Activated naive CD8-positive, alpha-beta T cell treated with anti-CD3 and anti-CD28 coated beads for 36 hours (primary cell): Measurements from ENCODE around the gene ELFN1. TPM values are rescaled to one million over a fixed set of nuclear protein-coding genes. Genes with fewer than 3 reads are reported as not detected.
"Not testable (repeated sequence)": the region's sequence is repeated elsewhere in the genome, so short reads cannot be mapped to it uniquely, and the experiment has no call there.

Experiments used
- DNase-seq: peaks from one replicate; pipeline ENCODE4 v3.0.0; 2021
- H3K27ac Mint-ChIP-seq: one replicate; pipeline ENCODE4 v1.8.0; 2022; ENCODE audit warnings: mild to moderate bottlenecking, moderate library complexity, mixed read lengths
- H3K27me3 Mint-ChIP-seq: one replicate; pipeline ENCODE4 v1.8.0; 2022; ENCODE audit warnings: mild to moderate bottlenecking, mixed read lengths
- H3K36me3 Mint-ChIP-seq: one replicate; pipeline ENCODE4 v1.8.0; 2021; ENCODE audit warnings: mild to moderate bottlenecking, mixed read lengths
- H3K4me1 Mint-ChIP-seq: one replicate; pipeline ENCODE4 v1.8.0; 2021; ENCODE audit warnings: mixed read lengths
- H3K4me3 Mint-ChIP-seq: one replicate; pipeline ENCODE4 v1.8.0; 2022; ENCODE audit warnings: mild to moderate bottlenecking, moderate library complexity, mixed read lengths
- H3K9me3 Mint-ChIP-seq: one replicate; pipeline ENCODE4 v1.8.0; 2022; ENCODE audit warnings: mixed read lengths
- total RNA-seq, 2 experiments: library from RNA; stranded (reverse); gene quantifications; one replicate each; pipeline ENCODE4 v1.2.3, GENCODE V29; 2021

ELFN1 gene
- total RNA-seq, 2 experiments from 2014 or later: 0.14 to 0.19 TPM

DNA sequence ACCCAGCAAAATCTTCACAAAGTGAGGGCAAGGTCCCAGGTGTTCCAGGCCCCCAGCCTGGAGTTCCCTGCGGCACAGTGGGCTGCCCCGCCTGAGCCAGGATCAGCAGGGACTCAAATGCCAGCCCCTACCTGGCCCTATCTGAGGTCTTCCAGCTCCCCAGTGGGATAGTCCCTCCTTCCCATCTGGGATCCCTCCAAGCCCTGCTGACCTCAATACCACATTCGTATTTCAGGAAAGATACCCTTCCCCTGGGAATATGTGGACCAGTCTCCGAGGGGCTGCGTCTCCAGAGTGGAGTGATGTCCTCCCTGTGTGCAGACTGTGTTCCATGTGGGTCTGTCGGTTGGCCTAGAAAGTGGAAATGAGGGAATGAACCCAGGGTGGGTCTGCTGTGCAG, 40.9 kb downstream of the ELFN1 start:
- no peaks in the 10 kb centered on the region for H3K27me3 Mint-ChIP-seq
- no peaks in the 10 kb centered on the region for H3K4me1 Mint-ChIP-seq
- H3K36me3 Mint-ChIP-seq: no peaks in the 10 kb centered on the region
- no peak overlapping the region for H3K4me3 Mint-ChIP-seq
- no peak for DNase-seq
- H3K9me3 Mint-ChIP-seq: peaks cover 12% of the 10 kb centered on the region
- H3K27ac Mint-ChIP-seq: no peak overlapping the region

DNA sequence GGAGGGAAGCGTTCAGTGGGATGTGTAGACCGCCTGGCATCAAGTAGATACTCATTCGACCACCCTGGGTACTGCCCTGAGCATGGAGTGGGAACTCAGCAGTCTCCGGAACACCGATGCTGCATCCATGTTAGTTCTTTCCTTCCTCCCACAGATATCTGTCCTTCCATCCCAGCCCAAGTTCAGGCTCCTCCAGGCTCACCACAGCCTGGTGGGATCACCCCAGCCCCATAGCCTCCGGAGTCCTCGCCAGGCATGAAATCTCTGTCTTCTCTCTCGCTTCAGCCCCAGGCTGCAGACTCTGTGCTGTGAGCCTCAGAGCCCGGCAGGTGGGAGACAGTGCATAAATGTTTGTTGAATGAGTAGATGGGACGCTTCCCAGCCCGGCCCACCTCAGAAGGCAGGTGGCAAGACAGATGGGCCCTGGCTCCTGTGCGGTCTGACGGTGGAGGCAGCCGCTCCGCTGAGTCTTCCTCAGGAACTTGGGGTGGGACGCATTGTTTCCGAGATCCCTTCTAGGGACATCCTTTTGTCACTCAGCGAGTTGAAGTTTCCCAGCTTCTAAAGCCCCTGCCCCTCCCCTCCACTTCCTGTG, 42.9 kb downstream of the ELFN1 start:
- H3K4me1 Mint-ChIP-seq: no peaks in the 10 kb centered on the region
- H3K27me3 Mint-ChIP-seq: no peaks in the 10 kb centered on the region
- no peaks in the 10 kb centered on the region for H3K36me3 Mint-ChIP-seq
- peaks cover 12% of the 10 kb centered on the region for H3K9me3 Mint-ChIP-seq
- no peak for DNase-seq
- no peak overlapping the region for H3K27ac Mint-ChIP-seq
- H3K4me3 Mint-ChIP-seq: no peak overlapping the region

DNA sequence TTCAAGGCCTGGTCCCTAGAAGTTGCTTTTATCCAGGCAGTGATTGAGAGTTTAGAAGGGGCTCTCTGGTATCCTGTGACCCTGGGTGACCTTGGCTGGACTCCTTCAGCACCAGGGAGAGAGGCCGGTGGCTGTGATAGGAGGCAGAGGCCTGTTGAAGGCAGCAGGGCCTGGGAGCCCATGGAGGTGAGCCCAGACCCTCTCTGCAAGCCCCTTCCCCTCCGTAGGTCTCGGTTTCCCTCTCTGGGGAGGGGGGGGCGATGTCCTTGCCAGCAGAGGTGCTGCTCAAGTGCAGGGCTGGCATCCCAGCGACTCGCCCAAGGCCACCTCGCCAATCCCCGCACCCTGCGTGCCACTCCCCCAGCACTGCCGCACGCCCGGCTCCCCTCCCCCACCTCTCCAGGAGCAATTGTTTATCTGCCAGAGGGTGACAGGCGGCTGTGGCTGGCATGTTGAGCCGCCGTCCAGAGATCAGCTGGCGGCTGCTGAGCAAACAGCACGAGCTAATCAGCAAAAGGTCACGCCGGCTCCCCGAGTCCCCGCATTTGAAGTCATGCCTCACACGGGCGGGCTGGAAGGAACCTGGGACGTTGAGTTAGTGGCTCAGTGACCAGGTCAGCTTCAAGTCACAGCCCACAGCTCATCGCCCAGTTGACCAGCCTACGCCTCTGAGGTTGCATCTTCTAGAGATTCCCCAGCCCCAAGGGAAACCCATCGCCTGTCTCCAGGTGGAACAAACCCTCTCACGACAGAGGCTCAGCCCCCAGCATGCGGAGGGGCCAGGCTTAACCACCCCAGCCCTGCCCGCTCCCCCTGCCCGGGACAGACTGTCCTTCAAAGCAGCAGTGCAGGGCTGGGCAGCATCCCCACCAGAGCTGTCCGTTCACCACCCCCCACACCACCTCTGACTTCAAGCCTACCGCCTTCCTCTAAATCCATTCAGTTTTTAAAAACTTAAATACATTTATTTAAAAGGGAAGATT, 43.7 kb downstream of the ELFN1 start:
- Mint-ChIP-seq H3K9me3 (peaks cover 12% of the 10 kb centered on the region), H3K27ac (no peak overlapping the region), H3K27me3 (no peaks in the 10 kb centered on the region), H3K4me3 (no peak overlapping the region), H3K36me3 (no peaks in the 10 kb centered on the region), H3K4me1 (no peaks in the 10 kb centered on the region)
- DNase-seq: no peak

DNA sequence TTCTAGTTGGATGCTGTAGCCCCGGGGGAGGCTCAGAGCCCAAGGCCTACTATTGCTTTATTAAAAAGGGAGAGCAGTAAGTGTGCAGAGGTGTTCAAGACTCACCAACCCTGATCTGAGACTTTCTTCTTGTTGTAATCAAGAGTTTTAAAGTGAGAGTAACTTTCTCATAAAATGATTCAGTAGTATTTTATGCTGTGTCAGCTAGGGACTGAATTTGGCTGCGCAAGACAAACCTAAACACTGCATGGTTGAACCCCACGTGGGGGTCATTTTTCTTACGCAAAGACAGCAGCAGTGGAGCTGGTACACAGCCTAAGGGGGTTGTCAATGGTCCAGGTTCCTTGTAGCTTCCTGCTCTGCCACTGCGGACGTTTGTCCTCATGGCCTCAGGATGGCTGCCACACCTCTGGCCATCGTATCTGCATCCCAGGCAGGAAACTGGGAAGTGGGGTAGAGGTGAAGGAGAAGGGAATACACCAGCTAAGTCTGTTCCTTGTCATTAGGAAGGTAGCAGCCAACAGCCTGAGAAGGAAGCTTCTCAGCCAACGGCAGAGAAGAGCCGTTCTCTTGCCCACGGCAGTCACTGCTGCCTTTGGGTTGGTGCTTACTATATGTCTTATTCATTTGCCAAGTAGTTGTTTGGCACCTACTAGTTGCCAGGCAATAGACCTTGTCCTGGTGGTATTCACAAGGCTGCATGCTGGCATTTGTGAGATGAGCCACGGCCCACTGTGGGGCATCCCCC, 44.7 kb downstream of the ELFN1 start:
- DNase-seq: no peak
- Mint-ChIP-seq H3K27me3 (no peaks in the 10 kb centered on the region), H3K9me3 (peaks cover 5% of the 10 kb centered on the region), H3K4me3 (no peak overlapping the region), H3K27ac (no peak overlapping the region), H3K4me1 (no peaks in the 10 kb centered on the region), H3K36me3 (no peaks in the 10 kb centered on the region)

DNA sequence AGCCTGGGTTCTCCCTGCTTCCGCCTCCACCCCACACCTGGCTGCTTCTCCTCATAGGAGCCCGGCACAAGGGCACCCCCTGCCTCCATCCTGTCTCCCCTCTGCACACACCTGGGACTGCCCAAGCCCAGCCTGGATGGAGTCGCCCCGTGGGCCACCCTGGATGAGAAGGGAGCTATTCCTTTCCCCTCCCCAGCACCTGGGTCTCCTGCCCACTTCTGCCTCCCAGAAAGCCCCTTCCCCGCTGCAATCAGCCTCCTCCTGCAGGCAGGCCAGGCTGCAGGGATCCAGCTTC, 45.2 kb downstream of the ELFN1 start:
- H3K9me3 Mint-ChIP-seq: no peaks in the 10 kb centered on the region
- H3K27me3 Mint-ChIP-seq: no peaks in the 10 kb centered on the region
- H3K4me1 Mint-ChIP-seq: no peaks in the 10 kb centered on the region
- DNase-seq: no peak
- H3K4me3 Mint-ChIP-seq: no peak overlapping the region
- H3K27ac Mint-ChIP-seq: no peak overlapping the region
- no peaks in the 10 kb centered on the region for H3K36me3 Mint-ChIP-seq

DNA sequence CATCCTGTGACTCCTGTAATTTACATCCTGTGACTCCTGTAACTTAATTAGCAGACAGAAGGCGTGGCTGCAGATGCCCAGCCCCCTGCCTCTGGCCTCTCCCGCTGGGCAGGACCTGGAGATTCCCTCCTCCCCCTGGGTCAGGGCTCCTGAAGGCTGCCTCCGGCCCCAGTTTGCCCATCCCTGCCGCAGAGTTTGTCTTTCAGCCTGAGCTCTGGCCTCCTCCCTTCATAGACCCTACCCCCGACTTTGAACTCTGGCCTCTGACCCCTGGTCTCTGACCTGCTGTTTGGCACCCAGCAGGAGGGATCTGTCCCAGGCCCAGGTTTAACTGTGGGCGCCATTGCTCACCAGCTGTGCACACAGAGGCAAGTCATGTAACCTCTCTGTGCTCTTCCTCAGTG, 45.6 kb downstream of the ELFN1 start:
- Mint-ChIP-seq H3K4me1 (no peaks in the 10 kb centered on the region), H3K27ac (no peak overlapping the region), H3K36me3 (no peaks in the 10 kb centered on the region)

DNA sequence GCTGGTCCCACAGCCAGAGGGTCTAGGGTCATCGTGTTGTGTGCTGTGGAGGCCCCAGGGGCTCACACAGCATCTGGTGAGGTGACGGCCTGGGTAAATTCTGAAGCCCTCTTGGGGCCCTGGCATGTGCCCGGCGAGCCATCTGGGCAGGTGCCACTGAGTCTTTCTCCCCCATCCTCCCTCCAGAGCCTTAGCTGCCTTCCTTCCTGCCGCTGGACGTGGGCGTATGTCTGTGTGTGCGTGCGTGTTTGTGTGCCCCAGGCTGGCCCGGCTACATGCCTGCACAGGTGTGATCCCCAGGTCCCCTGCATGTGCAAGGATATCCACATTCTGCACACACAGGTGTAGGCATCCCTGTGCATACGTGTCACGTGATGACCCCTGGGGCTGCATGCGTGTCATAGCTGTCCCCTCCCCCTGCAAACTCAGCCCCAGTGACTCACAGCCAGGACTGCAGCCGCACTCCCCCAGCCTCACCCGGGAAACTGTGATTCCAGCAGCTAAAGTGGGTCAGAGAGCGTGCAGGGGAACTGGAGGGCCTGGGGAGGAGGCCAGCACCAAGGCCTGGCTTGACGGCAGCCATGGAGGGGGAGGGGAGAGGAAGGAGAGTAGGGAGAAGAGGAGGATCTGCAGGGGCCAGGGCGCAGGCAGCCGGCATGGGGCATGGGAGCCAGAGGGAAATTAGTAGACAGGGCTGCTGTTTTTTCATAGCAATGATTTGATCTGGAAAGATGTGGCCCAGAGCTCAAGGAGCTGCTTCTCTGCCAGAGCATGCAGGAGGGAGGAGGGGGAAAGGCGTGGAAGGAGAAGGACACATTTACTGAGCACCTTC, 46.4 kb downstream of the ELFN1 start:
- Mint-ChIP-seq H3K9me3 (no peaks in the 10 kb centered on the region), H3K27me3 (no peaks in the 10 kb centered on the region), H3K4me1 (no peaks in the 10 kb centered on the region), H3K27ac (no peak overlapping the region), H3K4me3 (no peak overlapping the region), H3K36me3 (no peaks in the 10 kb centered on the region)
- no peak for DNase-seq

More for the DNA sequence above, 45.6 kb downstream of the ELFN1 start:
- H3K27me3 Mint-ChIP-seq: no peaks in the 10 kb centered on the region
- no peaks in the 10 kb centered on the region for H3K9me3 Mint-ChIP-seq
- H3K4me3 Mint-ChIP-seq: no peak overlapping the region
- DNase-seq: no peak

DNA sequence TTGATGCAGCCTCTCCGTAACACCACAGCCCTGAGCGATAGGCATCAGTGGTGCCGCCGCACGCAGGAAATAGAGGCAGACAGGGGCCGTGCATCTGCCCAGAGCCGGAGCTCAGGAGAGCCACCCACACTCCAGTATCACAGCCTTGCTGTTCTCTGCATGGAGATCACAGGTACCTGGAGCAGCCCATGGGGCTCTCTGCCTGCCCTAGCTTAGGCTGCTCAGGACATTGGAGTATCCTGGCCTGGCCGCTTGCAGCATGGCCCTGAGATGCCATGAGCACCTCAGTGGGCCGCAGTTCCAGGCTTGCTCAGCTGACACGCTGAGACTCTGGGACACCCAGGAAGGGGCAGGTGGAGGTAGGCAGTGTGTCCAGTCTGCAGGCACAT, 47.0 kb downstream of the ELFN1 start:
- H3K27me3 Mint-ChIP-seq: no peaks in the 10 kb centered on the region
- H3K9me3 Mint-ChIP-seq: no peaks in the 10 kb centered on the region
- no peak overlapping the region for H3K4me3 Mint-ChIP-seq
- H3K4me1 Mint-ChIP-seq: no peaks in the 10 kb centered on the region
- H3K36me3 Mint-ChIP-seq: no peaks in the 10 kb centered on the region
- no peak for DNase-seq
- H3K27ac Mint-ChIP-seq: no peak overlapping the region

DNA sequence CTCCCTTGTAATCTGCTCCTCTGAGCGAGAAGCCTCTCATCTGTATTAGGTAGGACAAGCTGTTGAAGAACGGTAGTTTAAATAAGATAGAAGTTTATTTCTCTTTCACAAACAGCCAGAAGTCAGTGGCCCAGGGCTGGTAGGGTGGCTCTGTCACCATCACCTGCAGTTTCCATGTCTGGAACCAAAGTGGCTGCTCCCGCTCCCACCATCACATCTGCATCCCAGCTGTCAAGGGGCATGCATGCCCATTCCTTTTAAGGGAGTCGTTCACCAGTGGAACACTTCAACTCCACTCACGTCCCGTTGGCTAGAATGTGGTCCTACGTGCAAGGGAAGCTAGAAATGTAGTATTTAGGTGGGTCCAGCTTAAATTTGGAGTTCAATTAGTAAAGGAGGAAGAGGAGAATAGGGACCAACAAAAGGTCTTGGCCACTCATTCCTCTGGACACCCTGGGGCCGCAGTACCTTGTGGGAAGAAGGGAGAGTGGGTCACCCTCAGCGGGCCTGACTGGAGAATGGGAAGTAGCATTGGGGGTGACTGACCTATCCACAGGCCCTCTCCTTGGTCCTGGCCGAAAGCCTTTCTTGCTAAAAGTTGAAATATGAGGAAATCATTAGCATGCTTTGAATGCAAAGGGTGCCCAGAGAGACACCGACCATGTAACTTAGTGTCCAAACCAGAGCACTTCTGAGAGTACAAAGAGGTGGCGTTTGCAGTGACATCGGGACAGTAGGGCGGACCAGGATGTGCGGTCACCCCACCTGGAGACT, 48.0 kb downstream of the ELFN1 start:
- Mint-ChIP-seq H3K4me1 (no peaks in the 10 kb centered on the region), H3K27ac (no peak overlapping the region), H3K4me3 (no peak overlapping the region), H3K36me3 (no peaks in the 10 kb centered on the region), H3K9me3 (no peaks in the 10 kb centered on the region), H3K27me3 (no peaks in the 10 kb centered on the region)
- no peak for DNase-seq

DNA sequence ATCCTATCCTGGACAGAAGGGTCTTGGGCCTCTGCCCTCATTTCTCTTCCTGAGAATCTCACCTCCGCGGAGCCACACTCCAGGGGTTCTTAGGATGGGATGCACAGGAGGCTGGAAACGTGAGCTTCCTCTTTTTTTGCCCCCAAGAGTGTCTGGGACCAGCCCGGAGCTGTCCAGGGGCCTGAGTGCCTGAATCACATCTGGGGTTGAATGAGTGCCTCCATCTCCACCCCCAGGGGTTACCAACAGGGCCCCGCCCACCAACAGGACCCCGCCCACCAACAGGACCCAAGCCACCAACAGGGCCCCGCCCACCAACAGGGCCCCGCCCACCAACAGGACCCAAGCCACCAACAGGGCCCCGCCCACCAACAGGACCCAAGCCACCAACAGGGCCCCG, 48.8 kb downstream of the ELFN1 start:
- not testable (repeated sequence) for H3K27ac Mint-ChIP-seq, H3K36me3 Mint-ChIP-seq, DNase-seq, H3K9me3 Mint-ChIP-seq, H3K4me3 Mint-ChIP-seq, H3K27me3 Mint-ChIP-seq, H3K4me1 Mint-ChIP-seq

DNA sequence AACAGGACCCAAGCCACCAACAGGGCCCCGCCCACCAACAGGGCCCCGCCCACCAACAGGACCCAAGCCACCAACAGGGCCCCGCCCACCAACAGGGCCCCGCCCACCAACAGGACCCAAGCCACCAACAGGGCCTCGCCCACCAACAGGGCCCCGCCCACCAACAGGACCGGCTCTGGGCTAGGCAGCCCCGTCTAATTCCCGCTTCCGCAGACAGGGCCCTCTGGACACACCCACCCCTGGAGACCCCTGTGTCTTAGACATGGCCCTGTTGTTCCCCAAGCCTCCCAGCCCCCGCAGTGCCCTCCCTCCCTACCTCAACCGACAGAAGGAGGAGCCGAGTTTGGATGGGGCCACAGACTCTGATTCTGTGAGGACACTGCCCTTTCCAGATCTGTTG, 49.2 kb downstream of the ELFN1 start:
- H3K9me3 Mint-ChIP-seq, H3K4me3 Mint-ChIP-seq: not testable (repeated sequence)

DNA sequence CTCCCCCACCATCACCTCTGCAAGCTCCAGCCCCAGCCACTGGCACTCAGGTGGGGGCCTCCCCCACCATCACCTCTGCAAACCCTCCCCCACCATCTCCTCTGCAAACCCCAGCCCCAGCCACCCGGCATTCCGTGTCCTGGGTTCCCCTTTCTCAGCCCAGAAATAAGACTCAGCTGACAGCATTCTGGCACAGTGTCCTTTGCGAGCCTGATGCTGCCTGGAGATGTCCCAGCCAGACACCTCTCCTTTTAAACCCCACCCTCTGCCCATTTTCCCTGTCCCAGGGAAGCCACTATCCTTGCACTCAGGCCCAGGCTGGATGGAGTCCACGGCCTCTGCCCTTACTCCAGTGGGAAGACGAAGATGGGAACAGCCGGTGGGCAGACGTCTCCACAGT, 49.8 kb downstream of the ELFN1 start:
- no peak overlapping the region for H3K4me3 Mint-ChIP-seq
- H3K27me3 Mint-ChIP-seq: no peaks in the 10 kb centered on the region
- no peak overlapping the region for H3K27ac Mint-ChIP-seq
- H3K9me3 Mint-ChIP-seq: no peaks in the 10 kb centered on the region
- no peak for DNase-seq
- no peaks in the 10 kb centered on the region for H3K4me1 Mint-ChIP-seq
- no peaks in the 10 kb centered on the region for H3K36me3 Mint-ChIP-seq

More for the DNA sequence above, 49.2 kb downstream of the ELFN1 start:
- not testable (repeated sequence) for H3K4me1 Mint-ChIP-seq, H3K27ac Mint-ChIP-seq, H3K36me3 Mint-ChIP-seq, DNase-seq, H3K27me3 Mint-ChIP-seq

DNA sequence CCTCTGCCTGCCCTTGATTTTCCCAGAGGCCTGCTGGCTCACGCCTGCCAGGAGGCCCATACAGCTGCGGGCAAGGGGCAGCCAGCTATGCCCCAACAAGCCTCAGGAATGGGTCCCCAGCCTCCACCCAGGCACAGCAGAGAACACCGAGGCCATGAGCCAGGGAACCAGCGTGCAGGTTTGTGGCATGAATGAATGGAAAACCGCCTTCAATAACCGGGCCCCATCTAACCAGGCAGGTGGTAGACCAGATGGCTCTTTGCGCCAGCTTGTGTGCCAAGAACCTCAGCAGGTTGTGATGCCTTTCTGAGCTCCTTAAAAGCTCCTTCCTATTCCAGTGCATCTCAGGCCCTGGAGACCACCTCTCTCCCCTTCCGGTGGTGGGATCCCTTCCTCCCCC, 50.2 kb downstream of the ELFN1 start:
- Mint-ChIP-seq H3K36me3 (no peaks in the 10 kb centered on the region), H3K4me1 (no peaks in the 10 kb centered on the region), H3K27ac (no peak overlapping the region), H3K9me3 (no peaks in the 10 kb centered on the region), H3K27me3 (no peaks in the 10 kb centered on the region), H3K4me3 (no peak overlapping the region)
- no peak for DNase-seq

DNA sequence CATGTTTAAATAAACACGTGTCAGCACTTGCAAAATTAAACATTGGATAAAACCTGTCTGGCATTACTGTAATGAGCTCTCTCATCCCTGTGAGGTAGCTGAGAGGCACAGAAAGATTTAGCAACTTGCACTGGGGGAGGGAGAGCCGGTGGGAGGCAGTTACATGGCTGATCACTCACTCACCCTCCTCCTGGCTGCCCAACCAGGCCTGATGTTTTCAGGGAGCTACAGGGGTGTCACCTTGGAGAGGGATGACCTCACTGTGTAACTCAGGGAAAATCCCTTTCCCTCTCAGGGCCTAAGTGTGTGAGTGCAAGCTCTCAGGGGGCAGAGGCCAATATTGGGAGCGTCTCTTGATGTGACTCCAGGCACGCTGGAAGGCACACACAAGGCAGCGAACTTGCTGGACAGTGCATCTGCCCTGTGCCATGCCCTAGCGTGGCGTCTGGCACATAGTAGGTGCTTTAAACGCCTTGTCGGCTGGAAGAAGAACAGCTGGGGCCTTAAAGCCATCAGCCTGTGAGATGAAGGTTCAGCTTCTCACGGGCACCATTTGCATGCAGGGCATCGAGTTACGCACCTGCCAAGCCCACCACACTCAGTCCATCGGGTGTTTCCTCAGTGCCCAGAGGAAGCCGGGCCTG, 51.1 kb downstream of the ELFN1 start:
- Mint-ChIP-seq H3K9me3 (no peaks in the 10 kb centered on the region), H3K36me3 (no peaks in the 10 kb centered on the region), H3K27ac (no peak overlapping the region), H3K4me1 (no peaks in the 10 kb centered on the region), H3K27me3 (no peaks in the 10 kb centered on the region), H3K4me3 (no peak overlapping the region)
- no peak for DNase-seq
